Breast epithelium (tissue), 4 donors: ENCODE results near the gene UBE2E1. TPM values are rescaled to one million over a fixed set of nuclear protein-coding genes. Genes with fewer than 3 reads are reported as not detected.

ENCODE experiments used
- DNase-seq, 2 donors: peaks; one replicate each; pipeline ENCODE4 v3.0.0-alpha.2; 2019; ENCODE audit warnings: low spot score in 2 of 2
- H3K27ac ChIP-seq, 2 donors: fragments of 200-600 bp; sonication (generic) in 1 of 2; one replicate each; pipeline ENCODE4 v1.5.1; 2016 to 2019; ENCODE audit warnings: mild to moderate bottlenecking in 1 of 2
- H3K27me3 ChIP-seq, 2 donors: fragments of 200-600 bp; sonication (generic) in 1 of 2; one replicate each; pipeline versions ENCODE4 v1.5.1 to v1.6.0; 2017 to 2019; ENCODE audit warnings: control low read depth in 1 of 2, mild to moderate bottlenecking in 1 of 2
- H3K36me3 ChIP-seq: fragments of 200-600 bp; one replicate; pipeline ENCODE4 v1.5.1; 2019
- H3K4me1 ChIP-seq, 2 donors: fragments of 200-600 bp; sonication (generic); one replicate each; pipeline ENCODE4 v1.5.1; 2016 to 2019; ENCODE audit warnings: control low read depth in 1 of 2
- H3K4me3 ChIP-seq, 3 donors: fragments of 200-600 bp; sonication (generic); 1 replicate in 2 of 3; 2 replicates in 1 of 3; pipeline ENCODE4 v1.5.1; 2016 to 2019; ENCODE audit warnings: mild to moderate bottlenecking in 3 of 3, moderate library complexity in 2 of 3
- H3K9me3 ChIP-seq, 2 donors: fragments of 200-600 bp; sonication (generic) in 1 of 2; one replicate each; pipeline ENCODE4 v1.5.1; 2016 to 2019; ENCODE audit warnings: control low read depth in 1 of 2
- CTCF ChIP-seq, 3 donors: fragments of 450-650 bp; IDR thresholded peaks; one replicate each; pipeline ENCODE4 v1.5.1; 2016 to 2017; ENCODE audit warnings: antibody characterized with exemption in 3 of 3, mild to moderate bottlenecking in 3 of 3, moderate library complexity in 3 of 3
- POLR2A ChIP-seq: fragments of 450-650 bp; IDR thresholded peaks from one replicate; pipeline ENCODE4 v1.6.1; 2016; ENCODE audit warnings: antibody characterized with exemption, mild to moderate bottlenecking, moderate library complexity
- POLR2AphosphoS5 ChIP-seq, 3 donors: sonication (generic); formaldehyde crosslinking; IDR thresholded peaks; one replicate each; pipeline ENCODE4 v1.6.1; 2017; ENCODE audit warnings: antibody characterized with exemption in 3 of 3
- intact Hi-C: fragments of 100-400 bp; cut with DNase I; formaldehyde crosslinking; loops from one replicate; pipeline ENCODE4 v1.15.1; 2023; ENCODE audit warnings: low total_unique reads
- total RNA-seq, 3 donors: library from RNA; depleted of rRNA; stranded (reverse); fragments of >200 nt; gene quantifications; one replicate each; pipeline ENCODE4 v1.1.0, GENCODE V29; 2016

The UBE2E1 gene
- total RNA-seq, 3 donors from 2014 or later: 86.4 to 127 (median 111) TPM

GRCh38 chr3:23807424-23808015 lies 1.8 kb downstream of the UBE2E1 start:
- Histone ChIP-seq H3K27ac (peak overlapping the region; percentile 94 to 95), H3K4me1 (no peaks in the 10 kb centered on the region), H3K4me3 (peak overlapping the region; percentile 86 to 98 (median 97)), H3K9me3 (no peaks in the 10 kb centered on the region), H3K36me3 (no peaks in the 10 kb centered on the region), H3K27me3 (no peaks in the 10 kb centered on the region)
- TF ChIP-seq POLR2A (no peak), POLR2AphosphoS5 (IDR thresholded peaks at IDR 0.05) (no peak), CTCF (IDR thresholded peaks at IDR 0.05) (no peak)
- intact Hi-C loops: no loop called here
- DNase-seq: no peak

GRCh38 chr3:23808525-23808924 lies 2.8 kb downstream of the UBE2E1 start:
- Histone ChIP-seq H3K27ac (peak overlapping the region; percentile 19 to 34), H3K4me1 (no peaks in the 10 kb centered on the region)
- intact Hi-C loops: no loop called here

GRCh38 chr3:23809294-23809693 lies 3.5 kb downstream of the UBE2E1 start:
- no peak for TF ChIP-seq POLR2AphosphoS5 (IDR thresholded peaks at IDR 0.05)
- no peak for TF ChIP-seq CTCF (IDR thresholded peaks at IDR 0.05)
- no peak for TF ChIP-seq POLR2A
- Histone ChIP-seq H3K36me3 (no peaks in the 10 kb centered on the region), H3K4me1 (no peaks in the 10 kb centered on the region), H3K27me3 (no peaks in the 10 kb centered on the region), H3K4me3 (no peak overlapping the region), H3K9me3 (no peaks in the 10 kb centered on the region), H3K27ac (peak overlapping the region in 1 of 2 donors; percentile 95)
- intact Hi-C loops: no loop called here
- DNase-seq: no peak

More at GRCh38 chr3:23808525-23808924, 2.8 kb downstream of the UBE2E1 start:
- TF ChIP-seq POLR2AphosphoS5 (IDR thresholded peaks at IDR 0.05): no peak
- TF ChIP-seq CTCF (IDR thresholded peaks at IDR 0.05): no peak
- TF ChIP-seq POLR2A: no peak
- Histone ChIP-seq H3K4me3 (no peak overlapping the region), H3K9me3 (no peaks in the 10 kb centered on the region), H3K27me3 (no peaks in the 10 kb centered on the region), H3K36me3 (no peaks in the 10 kb centered on the region)
- no peak for DNase-seq

GRCh38 chr3:23809840-23810342 lies 4.1 kb downstream of the UBE2E1 start:
- no peaks in the 10 kb centered on the region for H3K4me1 ChIP-seq
- no peak for TF ChIP-seq CTCF (IDR thresholded peaks at IDR 0.05)
- no peak for TF ChIP-seq POLR2A
- TF ChIP-seq POLR2AphosphoS5 (IDR thresholded peaks at IDR 0.05): no peak
- H3K4me3 ChIP-seq: peak overlapping the region; percentile 60 to 91 (median 71)
- intact Hi-C loops: no loop called here
- no peaks in the 10 kb centered on the region for H3K27me3 ChIP-seq
- H3K9me3 ChIP-seq: no peaks in the 10 kb centered on the region
- peak overlapping the region; percentile 95 to 96 for H3K27ac ChIP-seq
- no peaks in the 10 kb centered on the region for H3K36me3 ChIP-seq
- no peak for DNase-seq

GRCh38 chr3:23810343-23811184 lies 4.8 kb downstream of the UBE2E1 start:
- no peaks in the 10 kb centered on the region for H3K36me3 ChIP-seq
- H3K4me1 ChIP-seq: no peaks in the 10 kb centered on the region
- peak overlapping the region; percentile 60 to 91 (median 71) for H3K4me3 ChIP-seq
- TF ChIP-seq POLR2A (no peak), POLR2AphosphoS5 (IDR thresholded peaks at IDR 0.05) (no peak), CTCF (IDR thresholded peaks at IDR 0.05) (no peak)
- H3K9me3 ChIP-seq: no peaks in the 10 kb centered on the region
- intact Hi-C loops: no loop called here
- H3K27ac ChIP-seq: peak overlapping the region; percentile 95 to 96
- H3K27me3 ChIP-seq: no peaks in the 10 kb centered on the region
- peak; percentile 22 to 61 for DNase-seq
